Measurements from ENCODE around the gene C18orf32. TPM values are rescaled to one million over a fixed set of nuclear protein-coding genes. Genes with fewer than 3 reads are reported as not detected.
A peak's percentile ranks its signal among the peaks of the same experiment; 100 is the strongest.

The C18orf32 gene
- total and polyA plus RNA-seq, 2 donors (not counting 1 experiment from before 2014, with no cell fraction given), result 11.9 to 39.1 TPM

GRCh38 chr18:49490246-49490762, 3.3 kb upstream of the C18orf32 start:
- no peaks in the 10 kb centered on the region for H3K9me3 ChIP-seq (ENCODE audit: control insufficient read depth, insufficient read depth, low read depth, low read length)
- peak overlapping the region; percentile 36 to 93 (median 82) for H3K4me3 ChIP-seq (replicated peaks in 1 of 4; ENCODE audit: control extremely low read depth in 1 of 4, insufficient read depth in 1 of 4, low read depth in 3 of 4, low read length in 4 of 4)
- peak overlapping the region; percentile 31 for H3K27ac ChIP-seq (ENCODE audit: insufficient read depth, low read length)
- peaks cover 38% of the 10 kb centered on the region for H3K79me2 ChIP-seq (ENCODE audit: control insufficient read depth, insufficient read depth, low read length)
- no peaks in the 10 kb centered on the region for H3K27me3 ChIP-seq (ENCODE audit: control insufficient read depth, insufficient read depth, low read length)
- peaks cover 9% of the 10 kb centered on the region for H3K36me3 ChIP-seq (ENCODE audit: control insufficient read depth, insufficient read depth, low read length)
- peak overlapping the region; percentile 91 for H3K4me2 ChIP-seq (ENCODE audit: extremely low read depth, insufficient read depth, low read length)
- no peak overlapping the region for H2AFZ ChIP-seq (ENCODE audit: low read length)
- H3K9ac ChIP-seq (ENCODE audit: insufficient read depth, low read length), result no peak overlapping the region
- no peak for TF ChIP-seq EZH2 (IDR thresholded peaks at IDR 0.05; ENCODE audit: low read length, missing control alignments)
- TF ChIP-seq, protein P1, sequence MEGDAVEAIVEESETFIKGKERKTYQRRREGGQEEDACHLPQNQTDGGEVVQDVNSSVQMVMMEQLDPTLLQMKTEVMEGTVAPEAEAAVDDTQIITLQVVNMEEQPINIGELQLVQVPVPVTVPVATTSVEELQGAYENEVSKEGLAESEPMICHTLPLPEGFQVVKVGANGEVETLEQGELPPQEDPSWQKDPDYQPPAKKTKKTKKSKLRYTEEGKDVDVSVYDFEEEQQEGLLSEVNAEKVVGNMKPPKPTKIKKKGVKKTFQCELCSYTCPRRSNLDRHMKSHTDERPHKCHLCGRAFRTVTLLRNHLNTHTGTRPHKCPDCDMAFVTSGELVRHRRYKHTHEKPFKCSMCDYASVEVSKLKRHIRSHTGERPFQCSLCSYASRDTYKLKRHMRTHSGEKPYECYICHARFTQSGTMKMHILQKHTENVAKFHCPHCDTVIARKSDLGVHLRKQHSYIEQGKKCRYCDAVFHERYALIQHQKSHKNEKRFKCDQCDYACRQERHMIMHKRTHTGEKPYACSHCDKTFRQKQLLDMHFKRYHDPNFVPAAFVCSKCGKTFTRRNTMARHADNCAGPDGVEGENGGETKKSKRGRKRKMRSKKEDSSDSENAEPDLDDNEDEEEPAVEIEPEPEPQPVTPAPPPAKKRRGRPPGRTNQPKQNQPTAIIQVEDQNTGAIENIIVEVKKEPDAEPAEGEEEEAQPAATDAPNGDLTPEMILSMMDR (conservative IDR thresholded peaks at IDR 0.05 in 1 of 2, IDR thresholded peaks at IDR 0.05 in 1 of 2; ENCODE audit: low read depth in 1 of 2, low read length in 2 of 2), result no peak
- H3K4me1 ChIP-seq (ENCODE audit: control insufficient read depth, extremely low read depth, insufficient read depth, low read length), result peaks cover 9% of the 10 kb centered on the region
- DNase-seq (ENCODE audit: low read depth in 2 of 2), result peak in 1 of 2 donors; percentile 42
- H4K20me1 ChIP-seq (ENCODE audit: control insufficient read depth, extremely low read depth, insufficient read depth, low read length), result no peaks in the 10 kb centered on the region

GRCh38 chr18:49487711-49488310, 777 bp upstream of the C18orf32 start:
- peaks cover 9% of the 10 kb centered on the region for H3K4me1 ChIP-seq (ENCODE audit: control insufficient read depth, extremely low read depth, insufficient read depth, low read length)
- peaks cover 44% of the 10 kb centered on the region for H3K79me2 ChIP-seq (ENCODE audit: control insufficient read depth, insufficient read depth, low read length)
- peak overlapping the region; percentile 96 for H3K4me2 ChIP-seq (ENCODE audit: extremely low read depth, insufficient read depth, low read length)
- no peak overlapping the region for H2AFZ ChIP-seq (ENCODE audit: low read length)
- H3K27ac ChIP-seq (ENCODE audit: insufficient read depth, low read length), result peak overlapping the region; percentile 82
- no peaks in the 10 kb centered on the region for H3K27me3 ChIP-seq (ENCODE audit: control insufficient read depth, insufficient read depth, low read length)
- peak overlapping the region; percentile 71 to 97 (median 81) for H3K4me3 ChIP-seq (replicated peaks in 1 of 4; ENCODE audit: control extremely low read depth in 1 of 4, insufficient read depth in 1 of 4, low read depth in 3 of 4, low read length in 4 of 4)
- no peaks in the 10 kb centered on the region for H3K9me3 ChIP-seq (ENCODE audit: control insufficient read depth, insufficient read depth, low read depth, low read length)
- TF ChIP-seq, protein P1 (conservative IDR thresholded peaks at IDR 0.05 in 1 of 2, IDR thresholded peaks at IDR 0.05 in 1 of 2; ENCODE audit: low read depth in 1 of 2, low read length in 2 of 2), result no peak
- no peak for TF ChIP-seq EZH2 (IDR thresholded peaks at IDR 0.05; ENCODE audit: low read length, missing control alignments)
- peaks cover 9% of the 10 kb centered on the region for H3K36me3 ChIP-seq (ENCODE audit: control insufficient read depth, insufficient read depth, low read length)
- no peaks in the 10 kb centered on the region for H4K20me1 ChIP-seq (ENCODE audit: control insufficient read depth, extremely low read depth, insufficient read depth, low read length)
- no peak overlapping the region for H3K9ac ChIP-seq (ENCODE audit: insufficient read depth, low read length)
- DNase-seq (ENCODE audit: low read depth in 2 of 2), result no peak

- Histone ChIP-seq H3K4me2 (ENCODE audit: extremely low read depth, insufficient read depth, low read length) (peak overlapping the region; percentile 96), H3K27ac (ENCODE audit: insufficient read depth, low read length) (peak overlapping the region; percentile 82), H2AFZ (ENCODE audit: low read length) (peak overlapping the region; percentile 46), H3K36me3 (ENCODE audit: control insufficient read depth, insufficient read depth, low read length) (peaks cover 9% of the 10 kb centered on the region), H3K9ac (ENCODE audit: insufficient read depth, low read length) (peak overlapping the region; percentile 77), H3K4me3 (replicated peaks in 1 of 4; ENCODE audit: control extremely low read depth in 1 of 4, insufficient read depth in 1 of 4, low read depth in 3 of 4, low read length in 4 of 4) (peak overlapping the region; percentile 71 to 97 (median 81)), H3K9me3 (ENCODE audit: control insufficient read depth, insufficient read depth, low read depth, low read length) (no peaks in the 10 kb centered on the region), H3K27me3 (ENCODE audit: control insufficient read depth, insufficient read depth, low read length) (no peaks in the 10 kb centered on the region), H3K4me1 (ENCODE audit: control insufficient read depth, extremely low read depth, insufficient read depth, low read length) (peaks cover 9% of the 10 kb centered on the region), H3K79me2 (ENCODE audit: control insufficient read depth, insufficient read depth, low read length) (peaks cover 37% of the 10 kb centered on the region), H4K20me1 (ENCODE audit: control insufficient read depth, extremely low read depth, insufficient read depth, low read length) (no peaks in the 10 kb centered on the region)
- TF ChIP-seq EZH2 (IDR thresholded peaks at IDR 0.05; ENCODE audit: low read length, missing control alignments), result no peak
- TF ChIP-seq, protein P1 (conservative IDR thresholded peaks at IDR 0.05 in 1 of 2, IDR thresholded peaks at IDR 0.05 in 1 of 2; ENCODE audit: low read depth in 1 of 2, low read length in 2 of 2), result no peak
- peak; percentile 19 to 34 for DNase-seq (ENCODE audit: low read depth in 2 of 2)
Observed at GRCh38 chr18:49486606-49486952, 455 bp downstream of the C18orf32 start.
